HEK293 (cell line): ENCODE data around the gene ZSCAN22.
A peak's percentile ranks its signal among the peaks of the same experiment; 100 is the strongest.

ENCODE experiments used
- GLIS1 ChIP-seq: fragments of 450-650 bp; formaldehyde crosslinking; IDR thresholded peaks from 2 replicates; pipeline ENCODE4 v1.5.1; 2016; ENCODE audit warnings: missing biosample characterization, missing genetic modification characterization
- KLF16 ChIP-seq: fragments of 450-650 bp; formaldehyde crosslinking; IDR thresholded peaks from 2 replicates; pipeline ENCODE4 v1.5.1; 2017; ENCODE audit warnings: missing biosample characterization, missing genetic modification characterization
- KLF9 ChIP-seq: fragments of 450-650 bp; formaldehyde crosslinking; IDR thresholded peaks from 2 replicates; pipeline ENCODE4 v1.5.1; 2016; ENCODE audit warnings: missing biosample characterization, missing genetic modification characterization, low read depth
- PRDM10 ChIP-seq: fragments of 450-650 bp; formaldehyde crosslinking; IDR thresholded peaks from 2 replicates; pipeline ENCODE4 v1.5.1; 2016; ENCODE audit warnings: missing biosample characterization, missing genetic modification characterization
- PRDM2 ChIP-seq: fragments of 450-650 bp; formaldehyde crosslinking; IDR thresholded peaks from 2 replicates; pipeline ENCODE4 v1.5.1; 2016; ENCODE audit warnings: missing biosample characterization, missing genetic modification characterization, borderline replicate concordance
- YY2 ChIP-seq: fragments of 450-650 bp; formaldehyde crosslinking; IDR thresholded peaks from 2 replicates; pipeline ENCODE4 v1.5.1; 2016; ENCODE audit warnings: missing biosample characterization, missing genetic modification characterization
- ZBTB8A ChIP-seq: fragments of 450-650 bp; formaldehyde crosslinking; IDR thresholded peaks from 2 replicates; pipeline ENCODE4 v1.5.1; 2016; ENCODE audit warnings: missing biosample characterization, missing genetic modification characterization
- ZNF112 ChIP-seq: fragments of 450-650 bp; formaldehyde crosslinking; IDR thresholded peaks from 2 replicates; pipeline ENCODE4 v1.5.0; 2017; ENCODE audit warnings: missing biosample characterization, missing genetic modification characterization
- ZNF121 ChIP-seq: fragments of 450-650 bp; formaldehyde crosslinking; IDR thresholded peaks from 2 replicates; pipeline ENCODE4 v1.5.1; 2016; ENCODE audit warnings: missing biosample characterization, missing genetic modification characterization
- ZNF155 ChIP-seq: fragments of 450-650 bp; formaldehyde crosslinking; IDR thresholded peaks from 2 replicates; pipeline ENCODE4 v1.5.1; 2016; ENCODE audit warnings: missing biosample characterization, missing genetic modification characterization
- ZNF18 ChIP-seq: fragments of 450-650 bp; formaldehyde crosslinking; IDR thresholded peaks from 2 replicates; pipeline ENCODE4 v1.5.1; 2016; ENCODE audit warnings: missing biosample characterization, missing genetic modification characterization
- ZNF202 ChIP-seq: fragments of 450-650 bp; formaldehyde crosslinking; IDR thresholded peaks from 2 replicates; pipeline ENCODE4 v1.5.1; 2016; ENCODE audit warnings: missing biosample characterization, missing genetic modification characterization, borderline replicate concordance
- ZNF391 ChIP-seq: fragments of 450-650 bp; formaldehyde crosslinking; IDR thresholded peaks from 2 replicates; pipeline ENCODE4 v1.5.1; 2016; ENCODE audit warnings: low read depth, missing biosample characterization, missing genetic modification characterization, borderline replicate concordance
- ZNF416 ChIP-seq: fragments of 450-650 bp; formaldehyde crosslinking; IDR thresholded peaks from 2 replicates; pipeline ENCODE4 v1.5.1; 2016; ENCODE audit warnings: missing biosample characterization, missing genetic modification characterization
- ZNF510 ChIP-seq: fragments of 450-650 bp; formaldehyde crosslinking; IDR thresholded peaks from 2 replicates; pipeline ENCODE4 v1.5.1; 2018; ENCODE audit warnings: mild to moderate bottlenecking, missing genetic modification characterization, missing biosample characterization; ENCODE audit not compliant: insufficient replicate concordance
- ZNF514 ChIP-seq: fragments of 450-650 bp; formaldehyde crosslinking; IDR thresholded peaks from 2 replicates; pipeline ENCODE4 v1.5.1; 2016; ENCODE audit warnings: missing biosample characterization, missing genetic modification characterization
- ZNF521 ChIP-seq: fragments of 450-650 bp; formaldehyde crosslinking; IDR thresholded peaks from 2 replicates; pipeline ENCODE4 v1.5.1; 2017; ENCODE audit warnings: missing biosample characterization, mild to moderate bottlenecking, missing genetic modification characterization
- ZNF548 ChIP-seq: fragments of 450-650 bp; formaldehyde crosslinking; IDR thresholded peaks from 2 replicates; pipeline ENCODE4 v1.5.1; 2016; ENCODE audit warnings: missing biosample characterization, missing genetic modification characterization
- ZNF549 ChIP-seq: fragments of 450-650 bp; IDR thresholded peaks from 2 replicates; pipeline ENCODE4 v1.5.1; 2018; ENCODE audit warnings: missing biosample characterization, missing genetic modification characterization, mild to moderate bottlenecking, inconsistent platforms, moderate library complexity
- ZNF626 ChIP-seq: fragments of 450-650 bp; sonication (Bioruptor Pico); formaldehyde crosslinking; IDR thresholded peaks from 2 replicates; pipeline ENCODE4 v1.5.1; 2018; ENCODE audit warnings: missing biosample characterization, missing genetic modification characterization, inconsistent platforms
- ZNF704 ChIP-seq: fragments of 450-650 bp; formaldehyde crosslinking; IDR thresholded peaks from 2 replicates; pipeline ENCODE4 v1.5.1; 2016; ENCODE audit warnings: missing biosample characterization, missing genetic modification characterization
- ZNF843 ChIP-seq: fragments of 450-650 bp; formaldehyde crosslinking; IDR thresholded peaks from 2 replicates; pipeline ENCODE4 v1.5.1; 2016; ENCODE audit warnings: missing biosample characterization, missing genetic modification characterization
- TF ChIP-seq, protein P1 (sequence below): fragments of 450-650 bp; formaldehyde crosslinking; IDR thresholded peaks from 2 replicates; pipeline ENCODE4 v1.5.1; 2017; ENCODE audit warnings: missing biosample characterization, missing genetic modification characterization
- TF ChIP-seq, protein P2 (sequence below): fragments of 450-650 bp; formaldehyde crosslinking; IDR thresholded peaks from 2 replicates; pipeline ENCODE4 v1.5.1; 2016; ENCODE audit warnings: missing biosample characterization, missing genetic modification characterization

Gene ZSCAN22

GRCh38 chr19:58346961-58347929 is 20.5 kb downstream of the ZSCAN22 start (continued):
- TF ChIP-seq KLF9 (tag by site-specific recombination): peak; percentile 80
- TF ChIP-seq ZNF514 (tag by site-specific recombination): no peak
- TF ChIP-seq, protein P1, sequence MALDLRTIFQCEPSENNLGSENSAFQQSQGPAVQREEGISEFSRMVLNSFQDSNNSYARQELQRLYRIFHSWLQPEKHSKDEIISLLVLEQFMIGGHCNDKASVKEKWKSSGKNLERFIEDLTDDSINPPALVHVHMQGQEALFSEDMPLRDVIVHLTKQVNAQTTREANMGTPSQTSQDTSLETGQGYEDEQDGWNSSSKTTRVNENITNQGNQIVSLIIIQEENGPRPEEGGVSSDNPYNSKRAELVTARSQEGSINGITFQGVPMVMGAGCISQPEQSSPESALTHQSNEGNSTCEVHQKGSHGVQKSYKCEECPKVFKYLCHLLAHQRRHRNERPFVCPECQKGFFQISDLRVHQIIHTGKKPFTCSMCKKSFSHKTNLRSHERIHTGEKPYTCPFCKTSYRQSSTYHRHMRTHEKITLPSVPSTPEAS: no peak
- peak; percentile 96 for TF ChIP-seq ZBTB8A (tag by site-specific recombination)
- peak; percentile 60 for TF ChIP-seq KLF16 (tag by site-specific recombination)
- TF ChIP-seq YY2 (tag by site-specific recombination): no peak
- TF ChIP-seq ZNF121 (tag by site-specific recombination): no peak
- TF ChIP-seq, protein P2, sequence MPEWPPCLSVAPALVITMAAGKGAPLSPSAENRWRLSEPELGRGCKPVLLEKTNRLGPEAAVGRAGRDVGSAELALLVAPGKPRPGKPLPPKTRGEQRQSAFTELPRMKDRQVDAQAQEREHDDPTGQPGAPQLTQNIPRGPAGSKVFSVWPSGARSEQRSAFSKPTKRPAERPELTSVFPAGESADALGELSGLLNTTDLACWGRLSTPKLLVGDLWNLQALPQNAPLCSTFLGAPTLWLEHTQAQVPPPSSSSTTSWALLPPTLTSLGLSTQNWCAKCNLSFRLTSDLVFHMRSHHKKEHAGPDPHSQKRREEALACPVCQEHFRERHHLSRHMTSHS: no peak
- no peak for TF ChIP-seq ZNF155 (tag by site-specific recombination)
- TF ChIP-seq ZNF626 (tag by site-specific recombination): no peak
- TF ChIP-seq ZNF202 (tag by site-specific recombination): no peak
- no peak for TF ChIP-seq PRDM2 (tag by site-specific recombination)
- peak; percentile 56 for TF ChIP-seq GLIS1 (tag by site-specific recombination)
- no peak for TF ChIP-seq ZNF704 (tag by site-specific recombination)
- TF ChIP-seq ZNF391 (tag by site-specific recombination): no peak
- TF ChIP-seq ZNF416 (tag by site-specific recombination): no peak
- TF ChIP-seq ZNF521: no peak
- no peak for TF ChIP-seq ZNF549 (tag by site-specific recombination)
- no peak for TF ChIP-seq ZNF548 (tag by site-specific recombination)
- TF ChIP-seq ZNF510 (tag by site-specific recombination): no peak
- no peak for TF ChIP-seq ZNF112
- TF ChIP-seq PRDM10 (tag by site-specific recombination): 0 out of 2 replicates have a peak, but pooled peaks have one; percentile 36
- no peak for TF ChIP-seq ZNF18 (tag by site-specific recombination)
- peak; percentile 34; the same call in 1 of the 2 replicates for TF ChIP-seq ZNF843
